IPS DF 19.7 (cell line): ENCODE data around the gene PRRT4.

Source experiments
- DNase-seq: peaks from one replicate; pipeline ENCODE4 v3.0.0-alpha.2; 2013; ENCODE audit warnings: low read depth, low spot score

Gene PRRT4

GRCh38 chr7:128376077-128376476, 14.6 kb upstream of the PRRT4 start:
- DNase-seq = no peak

- no peak for DNase-seq
These were observed 12.6 kb upstream of the PRRT4 start for GRCh38 chr7:128374041-128374440.

- no peak for DNase-seq
These were observed 12.1 kb upstream of the PRRT4 start for GRCh38 chr7:128373606-128374005.

GRCh38 chr7:128370491-128370890, 9.0 kb upstream of the PRRT4 start:
- DNase-seq = no peak

GRCh38 chr7:128366986-128367385, 5.5 kb upstream of the PRRT4 start:
- DNase-seq = no peak

- DNase-seq = no peak
These were observed 4.8 kb upstream of the PRRT4 start for GRCh38 chr7:128366300-128366699.

GRCh38 chr7:128365432-128365831, 3.9 kb upstream of the PRRT4 start:
- no peak for DNase-seq

GRCh38 chr7:128364166-128364870, 2.8 kb upstream of the PRRT4 start:
- DNase-seq = no peak

GRCh38 chr7:128363261-128363721, 1.8 kb upstream of the PRRT4 start:
- no peak for DNase-seq

GRCh38 chr7:128362670-128363069, 1.2 kb upstream of the PRRT4 start:
- DNase-seq = no peak

GRCh38 chr7:128360359-128360678, 1.2 kb downstream of the PRRT4 start:
- DNase-seq = no peak

GRCh38 chr7:128359939-128360338, 1.6 kb downstream of the PRRT4 start:
- DNase-seq = no peak

GRCh38 chr7:128359336-128359735, 2.2 kb downstream of the PRRT4 start:
- no peak for DNase-seq

GRCh38 chr7:128358233-128358632, 3.3 kb downstream of the PRRT4 start:
- no peak for DNase-seq

- no peak for DNase-seq
These were observed 4.3 kb downstream of the PRRT4 start for GRCh38 chr7:128357217-128357613.

- no peak for DNase-seq
These were observed 4.8 kb downstream of the PRRT4 start for GRCh38 chr7:128356546-128357216.

- DNase-seq = no peak
These were observed 7.9 kb downstream of the PRRT4 start for GRCh38 chr7:128353610-128354009.

- DNase-seq = no peak
These were observed 8.3 kb downstream of the PRRT4 start for GRCh38 chr7:128353189-128353588.

- no peak for DNase-seq
These were observed 8.9 kb downstream of the PRRT4 start for GRCh38 chr7:128352636-128353035.

- peak; percentile 63 for DNase-seq
These were observed 9.3 kb downstream of the PRRT4 start for GRCh38 chr7:128352153-128352537.

- DNase-seq = no peak
These were observed 10.0 kb downstream of the PRRT4 start for GRCh38 chr7:128351296-128352152.

GRCh38 chr7:128350708-128351295, 10.7 kb downstream of the PRRT4 start:
- DNase-seq = no peak
